T-helper 1 cell treated with Interleukin-12 subunit alpha and Interleukin-12 subunit beta and Interleukin-4 antibody, amounts not matched to agents 30 μg/mL and 1 μg/mL, for 36 hours (primary cell): Measurements from ENCODE around the gene NHSL1.

Source experiments
- H3K27ac Mint-ChIP-seq: one replicate; pipeline ENCODE4 v1.8.0; 2021; ENCODE audit warnings: mild to moderate bottlenecking, mixed read lengths
- H3K27me3 Mint-ChIP-seq: one replicate; pipeline ENCODE4 v1.8.0; 2021; ENCODE audit warnings: low read depth, mixed read lengths
- H3K36me3 Mint-ChIP-seq: one replicate; pipeline ENCODE4 v1.8.0; 2021; ENCODE audit warnings: low read depth, mixed read lengths
- H3K4me1 Mint-ChIP-seq: one replicate; pipeline ENCODE4 v1.8.0; 2021; ENCODE audit warnings: low read depth, mixed read lengths
- H3K4me3 Mint-ChIP-seq: one replicate; pipeline ENCODE4 v1.8.0; 2021; ENCODE audit warnings: mild to moderate bottlenecking, moderate library complexity, mixed read lengths
- H3K9me3 Mint-ChIP-seq: one replicate; pipeline ENCODE4 v1.8.0; 2021; ENCODE audit warnings: mixed read lengths

The NHSL1 gene

DNA sequence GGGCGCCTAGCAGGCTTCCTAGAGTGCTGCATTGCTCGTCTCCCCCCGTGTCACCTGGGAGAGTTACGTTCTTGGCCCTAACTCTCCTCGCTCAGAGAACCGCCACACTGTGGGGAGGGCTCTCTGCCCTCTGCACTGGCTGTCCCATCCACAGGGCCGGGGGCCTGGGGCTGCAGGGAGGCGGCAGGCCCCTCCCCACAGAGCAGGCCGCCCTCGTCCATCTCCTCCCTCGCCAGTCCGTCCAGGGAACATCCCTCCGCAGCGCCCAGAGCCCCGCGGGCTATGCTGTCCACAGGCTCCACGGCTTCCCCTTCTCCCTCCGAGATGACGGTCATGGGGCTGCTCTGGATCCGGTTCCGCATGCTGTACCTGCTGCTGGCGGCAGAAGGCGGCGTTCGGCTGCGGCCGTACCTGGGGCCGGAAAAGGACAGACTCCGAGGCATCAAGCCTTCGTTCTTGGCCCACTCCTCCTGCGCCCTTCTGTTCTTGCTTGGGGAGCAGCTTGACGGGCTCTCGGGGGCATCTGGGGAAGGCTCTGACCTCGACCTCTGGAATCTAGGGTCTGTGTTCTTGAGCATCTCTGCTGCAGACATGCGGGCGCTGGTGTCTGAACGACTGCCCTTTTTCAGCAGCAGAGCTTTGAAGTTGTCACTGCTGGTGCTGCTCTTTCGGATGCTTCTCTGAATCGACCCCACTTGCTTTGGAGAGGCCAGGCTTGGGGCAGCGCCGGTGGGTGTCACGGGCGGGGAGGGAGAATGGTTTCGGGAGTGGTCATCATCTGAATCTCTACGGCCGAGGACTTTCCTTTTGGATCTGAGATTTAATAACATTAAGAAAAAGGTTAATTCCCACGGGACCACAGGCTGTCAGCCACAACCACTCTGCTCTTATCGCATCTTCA, 75.0 kb downstream of the NHSL1 start:
- Mint-ChIP-seq H3K27ac (no peak overlapping the region), H3K27me3 (peaks cover 8% of the 10 kb centered on the region), H3K4me1 (peaks cover 5% of the 10 kb centered on the region), H3K9me3 (no peaks in the 10 kb centered on the region), H3K36me3 (no peaks in the 10 kb centered on the region), H3K4me3 (no peak overlapping the region)

DNA sequence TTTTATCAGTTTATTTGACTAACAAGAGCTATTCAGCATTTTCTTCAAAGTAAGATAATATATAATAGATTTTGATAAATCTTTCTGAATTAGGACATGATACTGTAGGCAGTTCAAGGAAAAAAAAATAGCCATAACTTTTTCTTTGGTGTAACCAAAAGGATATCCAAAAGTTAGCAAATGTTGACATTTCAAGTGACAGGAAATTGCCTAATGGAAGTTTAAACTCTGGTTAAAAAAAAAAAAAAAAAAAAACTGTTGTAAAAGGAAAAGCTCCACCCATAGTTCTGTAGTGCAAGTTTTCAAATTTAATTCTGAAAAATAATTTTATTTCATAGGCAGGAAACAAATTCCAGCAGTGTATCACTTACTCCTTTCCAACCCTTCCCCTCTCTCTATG, 76.4 kb downstream of the NHSL1 start:
- Mint-ChIP-seq H3K4me3 (no peak overlapping the region), H3K27me3 (no peaks in the 10 kb centered on the region), H3K27ac (no peak overlapping the region), H3K4me1 (peaks cover 5% of the 10 kb centered on the region), H3K9me3 (no peaks in the 10 kb centered on the region), H3K36me3 (peaks cover 9% of the 10 kb centered on the region)

GRCh38 chr6:138421608-138422007, 77.7 kb downstream of the NHSL1 start:
- Mint-ChIP-seq H3K27ac (no peak overlapping the region), H3K27me3 (no peaks in the 10 kb centered on the region), H3K4me1 (peaks cover 5% of the 10 kb centered on the region), H3K36me3 (peaks cover 15% of the 10 kb centered on the region), H3K9me3 (no peaks in the 10 kb centered on the region), H3K4me3 (no peak overlapping the region)

- Mint-ChIP-seq H3K4me1 (peaks cover 5% of the 10 kb centered on the region), H3K36me3 (peaks cover 15% of the 10 kb centered on the region), H3K27me3 (no peaks in the 10 kb centered on the region), H3K4me3 (no peak overlapping the region), H3K27ac (no peak overlapping the region), H3K9me3 (no peaks in the 10 kb centered on the region)
Measured at GRCh38 chr6:138421089-138421488, 78.2 kb downstream of the NHSL1 start.

- peaks cover 16% of the 10 kb centered on the region for H3K36me3 Mint-ChIP-seq
- no peak overlapping the region for H3K27ac Mint-ChIP-seq
- H3K4me1 Mint-ChIP-seq = peaks cover 5% of the 10 kb centered on the region
- H3K4me3 Mint-ChIP-seq = no peak overlapping the region
- H3K27me3 Mint-ChIP-seq = no peaks in the 10 kb centered on the region
- no peaks in the 10 kb centered on the region for H3K9me3 Mint-ChIP-seq
Measured at GRCh38 chr6:138420356-138420755, 78.9 kb downstream of the NHSL1 start.

GRCh38 chr6:138419766-138420165, 79.5 kb downstream of the NHSL1 start:
- H3K4me1 Mint-ChIP-seq = peaks cover 5% of the 10 kb centered on the region
- no peak overlapping the region for H3K27ac Mint-ChIP-seq
- H3K27me3 Mint-ChIP-seq = no peaks in the 10 kb centered on the region
- no peak overlapping the region for H3K4me3 Mint-ChIP-seq
- peaks cover 16% of the 10 kb centered on the region for H3K36me3 Mint-ChIP-seq
- H3K9me3 Mint-ChIP-seq = no peaks in the 10 kb centered on the region

DNA sequence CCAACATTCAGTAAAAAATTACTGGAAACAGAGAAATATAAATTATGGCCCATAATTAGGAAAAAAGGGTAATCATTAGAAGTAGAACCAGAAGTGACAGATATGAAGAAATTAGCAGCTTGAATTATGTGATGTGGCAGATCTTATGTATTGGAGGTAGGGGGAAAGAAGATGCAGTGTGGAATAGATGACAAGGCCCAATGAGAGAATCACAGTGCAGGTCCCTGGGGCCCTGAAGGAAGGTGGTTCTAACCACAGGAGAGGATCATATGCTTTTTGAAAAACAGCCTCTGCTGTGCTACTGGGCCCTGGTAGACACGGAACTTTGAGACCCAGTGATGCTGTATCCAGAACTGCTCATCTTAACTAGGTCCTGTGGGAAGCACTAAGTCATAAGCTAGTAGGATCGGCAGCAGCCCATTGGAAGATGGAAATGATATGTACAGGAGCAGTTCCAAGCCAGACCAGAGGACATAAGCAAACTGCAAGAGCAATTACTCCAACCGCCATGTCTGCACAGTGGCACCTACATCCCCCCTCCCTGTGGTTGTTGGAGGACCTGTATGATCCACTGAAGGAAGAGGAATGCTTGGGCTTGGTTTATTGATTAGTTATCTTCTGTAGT, 81.1 kb downstream of the NHSL1 start:
- no peak overlapping the region for H3K4me3 Mint-ChIP-seq
- no peak overlapping the region for H3K27ac Mint-ChIP-seq
- H3K36me3 Mint-ChIP-seq = peaks cover 25% of the 10 kb centered on the region
- H3K27me3 Mint-ChIP-seq = no peaks in the 10 kb centered on the region
- no peaks in the 10 kb centered on the region for H3K9me3 Mint-ChIP-seq
- H3K4me1 Mint-ChIP-seq = peaks cover 3% of the 10 kb centered on the region

GRCh38 chr6:138417493-138418117, 81.7 kb downstream of the NHSL1 start:
- no peaks in the 10 kb centered on the region for H3K9me3 Mint-ChIP-seq
- no peak overlapping the region for H3K4me3 Mint-ChIP-seq
- no peaks in the 10 kb centered on the region for H3K27me3 Mint-ChIP-seq
- no peak overlapping the region for H3K27ac Mint-ChIP-seq
- H3K36me3 Mint-ChIP-seq = peaks cover 28% of the 10 kb centered on the region
- H3K4me1 Mint-ChIP-seq = no peaks in the 10 kb centered on the region

DNA sequence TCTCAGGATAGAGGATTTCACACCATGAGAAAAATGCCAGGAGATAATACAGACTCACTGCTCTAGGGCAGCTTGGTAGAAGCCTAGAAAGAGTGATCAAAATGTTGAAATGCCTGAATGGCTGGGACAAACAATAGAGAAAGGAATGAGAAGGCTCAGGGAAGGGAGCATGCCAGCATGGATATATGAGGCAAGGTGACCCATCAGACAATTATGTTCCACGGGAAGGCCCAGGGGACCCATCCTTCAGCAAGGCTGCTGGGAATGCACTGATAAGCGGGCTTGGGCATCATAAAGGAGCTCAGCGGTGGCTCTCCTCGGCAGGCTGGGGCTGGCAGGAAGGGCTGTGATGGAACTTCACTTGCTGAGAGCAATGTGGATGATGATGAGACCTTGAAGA, 83.1 kb downstream of the NHSL1 start:
- no peak overlapping the region for H3K4me3 Mint-ChIP-seq
- peaks cover 6% of the 10 kb centered on the region for H3K4me1 Mint-ChIP-seq
- no peaks in the 10 kb centered on the region for H3K9me3 Mint-ChIP-seq
- no peak overlapping the region for H3K27ac Mint-ChIP-seq
- no peaks in the 10 kb centered on the region for H3K27me3 Mint-ChIP-seq
- peaks cover 35% of the 10 kb centered on the region for H3K36me3 Mint-ChIP-seq

DNA sequence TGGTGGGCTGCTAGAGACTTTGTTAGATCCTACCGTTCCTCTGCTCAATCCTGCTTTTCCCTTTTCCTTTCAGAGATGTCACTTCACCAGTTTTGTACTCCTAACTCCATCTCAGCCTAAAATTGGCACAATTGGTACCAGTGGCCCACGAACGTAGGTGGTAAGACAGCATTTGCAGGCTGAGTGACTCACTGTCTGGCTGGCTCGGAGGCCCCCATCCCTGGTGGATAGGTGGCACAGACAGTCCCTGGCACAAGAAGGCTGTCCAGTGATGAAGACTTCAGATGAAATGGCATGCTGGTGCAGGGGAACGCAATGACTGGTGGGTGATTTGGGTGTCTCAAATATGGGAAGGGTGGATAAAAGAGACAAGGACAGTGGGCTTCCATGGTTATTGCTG, 84.2 kb downstream of the NHSL1 start:
- Mint-ChIP-seq H3K9me3 (no peaks in the 10 kb centered on the region), H3K27me3 (no peaks in the 10 kb centered on the region), H3K4me1 (peaks cover 13% of the 10 kb centered on the region), H3K4me3 (no peak overlapping the region), H3K27ac (no peak overlapping the region), H3K36me3 (peaks cover 41% of the 10 kb centered on the region)

DNA sequence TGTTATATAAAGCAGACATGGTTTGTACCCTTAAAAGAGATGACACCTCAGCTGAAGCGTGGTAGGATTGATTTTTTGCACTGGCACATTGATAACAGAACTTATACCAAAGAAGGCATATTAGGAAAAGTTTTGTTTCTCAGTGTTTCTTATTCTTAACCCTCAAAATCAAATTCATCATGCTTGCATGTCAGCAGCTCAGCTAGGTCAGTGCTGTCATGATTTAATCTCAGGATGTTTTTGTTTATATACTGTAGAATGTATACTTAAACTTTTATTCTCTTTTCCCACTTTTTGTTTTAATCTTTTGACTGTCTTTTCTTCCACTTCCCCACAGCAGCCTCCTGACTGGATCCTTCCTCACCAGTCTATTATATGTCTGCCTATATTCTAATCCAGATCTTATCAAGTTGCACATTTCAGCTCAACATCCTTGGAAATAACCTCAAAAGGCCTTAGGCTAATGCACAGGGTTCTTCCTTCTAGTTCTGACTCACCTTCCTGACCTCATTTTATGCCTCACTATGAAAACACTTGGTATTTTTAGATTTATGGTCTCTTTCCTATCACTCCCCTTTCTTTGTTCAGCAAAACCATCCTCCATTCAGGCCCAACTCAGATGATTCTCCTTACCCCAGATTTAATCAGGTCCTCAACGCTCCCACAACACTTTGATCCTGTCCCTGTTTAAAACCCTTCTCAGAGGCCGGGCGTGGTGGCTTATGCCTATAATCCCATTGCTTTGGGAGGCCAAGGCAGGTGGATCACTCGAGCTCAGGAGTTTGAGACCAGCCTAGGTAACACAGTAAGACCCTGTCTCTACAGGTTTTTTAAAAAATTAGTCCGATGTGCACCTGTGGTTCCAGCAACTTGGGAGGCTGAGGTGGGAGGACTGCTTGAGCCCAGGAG, 88.1 kb downstream of the NHSL1 start:
- Mint-ChIP-seq H3K4me1 (peaks cover 20% of the 10 kb centered on the region), H3K27me3 (no peaks in the 10 kb centered on the region), H3K36me3 (peaks cover 52% of the 10 kb centered on the region), H3K4me3 (peak overlapping the region; percentile 23), H3K9me3 (no peaks in the 10 kb centered on the region), H3K27ac (peak overlapping the region; percentile 85)

GRCh38 chr6:138410048-138410735, 89.1 kb downstream of the NHSL1 start:
- Mint-ChIP-seq H3K4me1 (peaks cover 26% of the 10 kb centered on the region), H3K4me3 (no peak overlapping the region), H3K36me3 (peaks cover 52% of the 10 kb centered on the region), H3K27me3 (no peaks in the 10 kb centered on the region), H3K9me3 (no peaks in the 10 kb centered on the region), H3K27ac (no peak overlapping the region)

- Mint-ChIP-seq H3K27ac (no peak overlapping the region), H3K36me3 (peaks cover 36% of the 10 kb centered on the region), H3K27me3 (peaks cover 12% of the 10 kb centered on the region), H3K4me3 (no peak overlapping the region), H3K9me3 (no peaks in the 10 kb centered on the region), H3K4me1 (peaks cover 26% of the 10 kb centered on the region)
Measured at GRCh38 chr6:138406443-138406842, 92.9 kb downstream of the NHSL1 start.
